GM18517 (cell line): ENCODE measurements around the gene CMTM7.

Experiments used
- ATAC-seq: cut with Tn5 transposase; IDR thresholded peaks from one replicate; pipeline ENCODE4 v1.9.1; 2021; ENCODE audit warnings: mild to moderate bottlenecking, moderate library complexity; ENCODE audit not compliant: unreplicated experiment

The CMTM7 gene

DNA sequence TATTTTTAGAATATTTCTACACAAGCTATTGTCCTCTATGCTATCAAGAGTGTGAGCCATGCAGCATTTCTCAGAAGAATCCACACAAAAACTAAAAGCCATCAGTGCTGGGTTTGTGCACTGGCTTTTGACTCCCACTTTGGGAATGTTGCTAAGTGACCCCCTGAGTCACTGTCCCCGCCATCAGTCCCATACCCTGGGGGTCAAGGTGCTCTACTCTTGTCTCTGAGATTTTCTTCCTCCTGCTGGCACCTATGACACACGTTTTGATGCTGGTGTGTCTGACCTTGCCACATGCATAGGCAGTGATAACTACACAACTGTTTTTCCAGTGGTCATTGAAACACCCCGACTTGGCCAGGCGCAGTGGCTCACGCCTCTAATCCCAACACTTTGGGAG is 19.8 kb downstream of the CMTM7 start:
- no peak for ATAC-seq

DNA sequence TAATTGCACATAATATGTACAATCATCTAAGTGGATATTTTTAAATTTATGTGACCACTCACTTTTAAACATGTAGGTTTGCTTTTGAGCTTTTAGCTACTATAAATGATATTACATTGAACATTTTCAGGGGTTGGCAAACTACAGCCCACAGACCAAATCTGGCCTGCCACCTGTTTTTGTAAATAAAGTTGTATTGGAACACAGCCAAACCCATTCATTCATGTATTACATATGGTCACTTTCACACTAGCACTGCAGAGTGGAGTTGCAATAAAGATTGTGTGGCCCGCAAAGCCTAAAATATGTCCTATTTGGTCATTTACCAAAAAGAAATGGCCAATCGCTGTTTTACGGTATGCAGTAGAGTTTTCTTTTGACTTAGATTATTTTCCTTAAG is 21.2 kb downstream of the CMTM7 start:
- no peak for ATAC-seq

DNA sequence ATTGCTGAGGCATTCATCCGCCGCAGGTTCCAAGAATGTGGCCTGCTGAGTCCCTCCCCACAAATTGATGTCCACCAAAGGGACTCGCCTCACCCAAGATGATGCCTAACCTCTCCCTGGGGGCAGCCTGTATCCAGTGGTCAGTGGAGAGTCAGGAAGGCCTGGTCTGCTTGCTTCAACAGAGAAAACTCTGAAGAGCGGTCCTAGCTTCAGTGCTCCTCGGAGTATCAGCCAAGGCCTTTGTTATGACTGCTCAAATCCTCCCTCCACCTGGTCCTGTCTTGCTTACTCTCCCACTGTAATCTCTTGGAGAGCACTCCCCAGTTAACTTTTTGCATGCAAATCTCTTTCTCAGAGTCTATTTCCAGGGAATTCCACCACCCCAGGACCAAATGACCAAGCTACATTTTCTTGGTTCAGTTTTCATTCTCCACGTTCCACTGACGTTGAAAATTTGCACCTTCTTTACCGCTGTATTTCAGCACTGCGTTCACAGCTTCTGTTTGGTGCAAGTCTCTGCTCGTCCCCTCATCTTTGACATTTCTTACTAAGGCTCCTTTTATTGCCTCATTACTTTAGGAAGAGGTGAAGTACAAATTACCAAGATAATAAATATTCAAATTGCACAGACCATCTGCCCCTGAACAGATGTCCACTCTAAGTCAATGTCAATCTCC is 22.3 kb downstream of the CMTM7 start:
- ATAC-seq = no peak

DNA sequence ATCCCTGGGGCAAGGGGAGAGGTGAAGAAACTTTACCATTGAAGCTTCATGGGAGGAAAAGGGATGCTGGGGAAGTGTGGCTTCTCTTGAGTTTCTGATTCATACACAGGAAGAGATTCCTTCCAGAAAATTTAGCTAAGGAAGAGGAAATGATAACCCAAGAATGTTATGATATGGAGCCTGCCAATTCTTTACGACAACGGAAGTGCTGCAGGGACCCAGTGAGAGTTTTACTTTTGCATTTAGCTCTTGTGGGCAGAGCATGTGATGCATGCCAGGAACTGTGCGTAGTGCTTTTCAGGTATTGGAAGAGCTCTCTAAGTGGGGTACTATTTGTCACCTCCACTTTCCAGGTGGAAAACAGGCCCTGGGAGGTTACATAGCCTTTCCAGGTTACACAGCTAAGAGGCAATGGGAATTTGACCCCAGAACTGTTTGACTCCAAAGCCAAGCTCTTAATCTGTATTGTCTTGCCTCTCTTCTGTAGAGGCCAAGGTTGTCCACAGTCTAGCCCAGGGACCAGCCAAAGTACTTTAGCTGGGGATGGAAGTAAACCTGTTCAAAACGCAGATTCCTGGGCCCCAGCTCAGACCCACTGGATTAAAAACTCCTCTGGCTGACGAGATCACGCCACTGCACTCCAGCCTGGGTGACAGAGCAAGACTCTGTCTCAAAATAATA is 23.0 kb downstream of the CMTM7 start:
- peak; percentile 74 for ATAC-seq

DNA sequence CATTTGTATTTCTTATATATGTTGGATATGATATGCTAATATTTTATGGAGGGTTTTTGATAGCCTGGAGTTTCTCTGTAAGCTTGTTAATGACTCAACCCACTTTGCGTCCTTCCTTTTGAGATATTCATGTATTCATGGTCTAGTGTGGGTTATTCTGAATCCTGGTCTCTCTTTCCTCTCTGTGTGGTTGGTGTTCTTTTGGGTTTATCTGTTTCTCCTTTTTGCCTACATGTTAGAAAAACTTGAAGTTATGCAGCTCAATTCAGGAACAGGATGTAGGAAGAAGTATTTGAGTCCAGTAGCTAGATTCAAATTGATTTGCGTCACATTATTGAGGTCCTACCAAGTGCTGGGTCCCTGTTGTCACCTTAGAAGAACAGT is 28.1 kb downstream of the CMTM7 start:
- ATAC-seq = no peak

DNA sequence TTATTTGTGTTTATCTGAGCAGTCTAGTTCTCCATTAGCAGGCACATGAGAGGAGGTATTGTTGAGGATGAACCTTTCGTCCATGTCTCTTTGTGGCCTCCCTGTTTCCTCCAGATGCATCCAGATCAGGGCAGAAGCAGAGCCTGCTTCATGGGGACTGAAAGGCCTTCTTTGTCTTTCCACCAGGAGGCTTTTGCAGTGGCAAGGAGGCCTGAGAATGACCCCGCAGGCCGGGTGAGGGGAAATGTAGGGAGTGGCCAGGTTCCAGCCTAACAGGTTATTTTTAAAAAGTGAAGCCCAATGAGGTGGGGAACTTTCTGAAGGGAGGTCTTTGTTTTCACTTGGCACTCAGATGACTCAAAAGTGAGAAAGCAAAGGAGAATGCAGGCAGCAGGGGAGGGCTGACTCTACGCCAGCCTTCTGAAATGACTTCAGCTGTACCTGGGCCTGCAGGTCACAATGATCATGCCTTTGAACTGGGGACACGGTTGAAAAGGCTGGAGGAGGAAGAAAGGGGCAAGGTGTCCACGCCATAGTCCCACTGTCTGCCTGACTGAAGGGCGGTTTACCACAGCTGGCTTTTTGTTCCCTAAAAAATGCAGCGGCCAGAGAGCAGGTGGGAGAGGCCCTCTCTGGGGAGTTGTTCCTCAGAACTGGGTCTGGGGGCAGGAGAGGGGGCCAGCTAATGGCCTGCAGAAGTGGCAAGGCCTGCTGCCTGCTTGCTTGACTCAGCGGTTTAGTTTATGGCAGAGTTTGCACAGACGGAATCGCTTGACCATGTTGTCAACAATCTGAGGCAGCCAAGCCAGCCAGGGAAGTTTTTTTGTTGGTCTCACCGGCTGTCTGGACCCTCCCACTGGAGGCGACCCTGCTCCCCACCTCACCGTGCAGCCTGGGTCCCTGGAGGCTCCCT is 28.7 kb downstream of the CMTM7 start:
- ATAC-seq = peak; percentile 64

DNA sequence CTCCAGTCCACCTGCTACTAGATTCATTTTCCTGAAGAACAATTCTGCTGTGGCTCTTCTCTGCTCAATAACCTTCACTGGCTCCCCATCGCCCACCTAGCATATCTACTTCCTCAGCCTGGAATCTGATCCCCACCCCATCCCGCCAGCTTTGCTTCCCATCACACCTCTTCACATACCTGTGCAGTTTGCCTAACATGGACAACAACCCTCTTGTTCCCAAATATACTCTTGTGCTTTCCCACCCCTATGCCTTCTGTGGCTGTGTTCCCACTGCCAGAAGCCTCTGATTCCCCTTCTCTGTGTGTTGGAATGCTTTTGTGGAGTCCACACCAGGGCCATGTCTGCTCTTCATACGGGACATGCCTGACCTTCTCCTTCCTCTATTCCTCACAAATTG is 29.5 kb downstream of the CMTM7 start:
- no peak for ATAC-seq

DNA sequence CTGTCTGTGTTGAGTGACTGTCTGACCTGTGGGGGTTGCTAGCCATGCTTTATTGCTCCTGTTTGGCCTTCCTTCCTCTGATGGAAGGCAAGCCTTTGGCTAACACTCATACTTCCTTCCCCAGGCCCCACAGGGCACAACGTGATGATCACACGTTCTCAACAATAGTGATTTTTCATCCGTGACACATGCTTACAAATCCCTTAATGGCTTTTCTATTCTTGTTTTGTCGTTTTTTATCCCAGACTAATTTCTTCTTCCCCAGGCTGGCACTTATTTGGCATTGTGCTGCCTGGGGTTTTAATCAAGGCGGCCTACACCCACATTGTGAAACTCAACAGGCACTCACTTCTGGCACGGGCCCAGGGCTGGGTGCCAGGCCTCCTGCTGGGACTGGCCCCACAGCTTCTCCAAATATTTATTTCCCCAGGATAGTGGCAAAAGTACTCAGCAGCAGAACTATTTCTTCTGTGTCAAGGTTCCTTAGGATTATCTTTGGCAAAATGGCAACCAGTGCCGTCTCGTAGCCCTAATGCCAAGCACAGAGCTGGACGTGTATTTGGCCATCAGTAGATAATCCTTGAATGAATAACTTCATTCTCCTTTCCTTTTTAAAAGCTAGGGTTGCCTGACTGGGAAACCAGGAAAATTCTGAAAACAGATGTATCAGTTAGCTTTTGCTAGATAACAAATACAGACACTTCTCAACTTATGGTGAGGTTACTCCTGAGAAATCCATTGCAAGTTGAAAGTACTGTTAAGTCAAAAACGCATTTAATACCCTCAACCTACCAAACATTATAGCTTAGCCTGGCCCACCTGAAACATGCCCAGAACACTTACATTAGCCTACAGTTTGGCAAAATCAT is 30.6 kb downstream of the CMTM7 start:
- no peak for ATAC-seq

DNA sequence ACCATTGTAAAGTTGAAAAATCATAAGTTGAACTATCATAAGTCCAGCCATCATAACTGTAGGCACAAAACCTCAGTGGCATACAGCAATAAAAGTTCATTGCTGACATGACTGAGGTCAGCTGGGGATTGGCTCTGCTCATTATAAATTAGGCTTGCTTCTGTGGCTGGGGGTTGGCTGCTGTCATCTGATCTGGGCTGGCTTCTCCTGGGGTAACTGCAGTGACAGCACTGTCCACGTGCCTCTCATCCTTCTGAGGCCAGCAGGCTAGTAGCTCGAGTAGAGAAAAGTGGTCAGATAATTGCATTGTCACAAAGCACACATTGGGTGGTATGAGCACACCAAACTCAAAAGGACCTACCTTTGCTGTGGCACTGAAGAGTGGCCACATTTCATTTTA is 31.3 kb downstream of the CMTM7 start:
- no peak for ATAC-seq

DNA sequence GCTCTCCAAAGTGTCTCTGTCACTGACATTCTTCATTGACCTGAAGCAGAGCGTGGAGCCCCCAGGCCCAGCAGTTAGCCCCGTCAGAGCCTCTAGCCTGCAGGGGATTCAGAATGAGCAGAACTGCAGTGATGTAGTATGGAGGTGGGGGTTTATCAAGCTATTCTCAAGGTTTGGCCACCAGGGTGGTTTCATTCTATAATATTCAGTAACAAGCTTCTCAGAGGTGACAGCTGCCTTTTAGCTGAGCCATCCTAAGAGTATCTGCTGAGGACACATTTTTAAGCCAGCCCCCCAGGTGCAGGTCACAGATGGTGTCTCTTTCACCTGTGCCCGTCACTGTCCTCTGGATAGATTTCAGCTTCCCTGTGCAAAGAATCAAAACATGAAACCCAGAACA is 31.9 kb downstream of the CMTM7 start:
- peak; percentile 63 for ATAC-seq

DNA sequence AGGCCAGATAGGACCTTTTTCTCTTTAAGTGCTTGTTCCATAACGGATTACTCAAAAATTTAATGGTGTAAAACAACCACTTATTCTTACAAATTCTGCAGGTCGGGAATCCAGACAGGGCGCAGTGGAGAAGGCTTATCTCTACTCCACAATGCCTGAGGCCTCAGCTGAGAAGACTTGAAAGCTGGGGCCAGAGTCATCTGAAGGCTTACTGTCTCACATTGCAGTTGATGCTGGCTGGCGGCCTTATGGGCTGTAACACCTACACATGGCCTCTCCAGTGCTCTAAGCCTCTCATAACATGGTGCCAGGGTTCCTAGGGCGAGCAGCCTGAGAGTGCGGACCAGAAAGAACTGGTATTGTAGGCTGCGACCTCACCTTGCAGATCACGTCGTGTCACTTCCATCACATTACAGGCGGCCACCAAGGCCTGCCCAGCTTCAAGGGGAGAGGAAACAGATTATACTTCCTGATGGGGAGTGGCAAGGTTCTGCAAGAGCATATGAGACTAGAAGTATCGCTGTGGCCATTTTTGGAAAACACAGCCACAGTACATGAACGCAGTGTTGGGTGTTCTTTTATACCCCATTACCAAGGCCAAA is 32.4 kb downstream of the CMTM7 start:
- ATAC-seq = no peak

DNA sequence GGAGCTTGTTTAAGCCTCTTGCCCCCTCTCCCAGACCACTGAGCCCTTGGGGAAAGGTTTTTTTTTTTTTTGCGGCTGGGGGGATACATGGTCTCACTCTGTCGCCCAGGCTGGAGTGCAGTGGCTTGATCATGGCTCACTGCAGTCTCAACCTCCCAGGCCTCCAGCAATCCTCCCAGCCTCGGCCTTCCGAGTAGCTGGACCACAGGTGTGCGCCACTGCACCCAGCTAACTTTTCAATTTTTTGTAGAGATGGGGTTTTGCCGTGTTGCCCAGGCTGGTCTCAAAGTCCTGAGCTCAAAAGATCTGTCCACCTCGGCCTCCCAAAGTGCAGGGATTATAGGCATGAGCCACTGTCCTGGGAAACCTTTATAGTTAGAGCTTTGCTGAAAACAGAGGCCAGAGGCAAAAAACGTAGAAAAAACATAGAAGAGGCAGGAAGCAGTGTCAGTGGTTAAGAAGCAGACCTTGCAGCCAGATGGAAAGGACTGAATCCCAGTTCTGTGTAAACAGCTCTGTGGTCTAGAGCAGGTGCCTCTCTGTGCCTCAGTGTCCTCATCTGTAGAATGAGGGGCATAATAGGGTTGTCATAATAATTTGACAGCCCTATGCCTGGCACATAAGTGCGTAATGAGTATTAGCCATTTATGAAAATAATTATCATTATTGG is 33.1 kb downstream of the CMTM7 start:
- no peak for ATAC-seq

DNA sequence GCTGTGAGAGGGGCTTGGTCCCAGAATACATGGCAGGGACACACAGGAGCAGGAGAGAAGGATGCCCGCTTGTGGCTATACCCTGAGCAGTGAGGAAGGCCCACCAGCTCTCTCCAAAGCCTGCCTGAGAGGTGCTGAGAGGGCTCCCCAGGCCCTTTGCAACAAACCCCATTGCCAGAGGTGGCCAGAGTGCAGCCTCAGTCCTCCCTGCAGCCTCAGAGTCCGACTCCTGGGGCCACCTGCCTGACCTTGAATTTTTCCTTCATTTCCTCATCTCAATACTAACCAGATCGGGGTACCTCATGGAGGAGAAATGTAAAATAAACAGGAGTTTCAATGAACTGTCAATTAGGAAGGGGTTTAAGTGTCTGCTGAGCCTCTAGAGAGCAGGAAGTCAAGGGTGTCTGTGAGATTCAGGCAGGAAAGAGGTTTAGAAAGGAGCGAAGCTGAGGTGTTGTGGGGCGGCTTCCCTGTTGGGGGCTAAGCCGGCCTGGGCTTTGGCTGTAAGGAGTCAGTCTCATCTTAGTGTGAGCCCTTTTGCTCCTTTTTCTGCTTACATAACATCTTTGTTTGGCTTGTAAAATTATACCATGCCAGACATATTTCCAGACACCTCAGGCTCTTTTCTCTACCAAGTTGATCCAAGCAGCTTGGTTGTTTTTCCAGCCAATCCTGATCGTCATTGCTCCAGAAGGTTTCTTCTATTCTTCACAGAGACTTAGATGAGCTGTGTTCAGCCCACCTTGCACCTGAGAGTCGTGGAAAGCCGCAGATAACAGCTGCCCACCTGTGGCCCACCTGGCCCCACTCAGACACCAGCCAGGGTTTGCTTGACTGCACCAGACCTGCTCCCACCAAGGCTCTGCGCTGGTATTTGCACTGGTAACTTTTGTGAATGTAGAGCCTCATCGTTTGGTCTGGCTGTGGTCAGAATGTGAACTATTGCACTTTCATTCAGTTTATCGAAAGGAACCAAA is 36.7 kb downstream of the CMTM7 start:
- ATAC-seq = peak; percentile 76

DNA sequence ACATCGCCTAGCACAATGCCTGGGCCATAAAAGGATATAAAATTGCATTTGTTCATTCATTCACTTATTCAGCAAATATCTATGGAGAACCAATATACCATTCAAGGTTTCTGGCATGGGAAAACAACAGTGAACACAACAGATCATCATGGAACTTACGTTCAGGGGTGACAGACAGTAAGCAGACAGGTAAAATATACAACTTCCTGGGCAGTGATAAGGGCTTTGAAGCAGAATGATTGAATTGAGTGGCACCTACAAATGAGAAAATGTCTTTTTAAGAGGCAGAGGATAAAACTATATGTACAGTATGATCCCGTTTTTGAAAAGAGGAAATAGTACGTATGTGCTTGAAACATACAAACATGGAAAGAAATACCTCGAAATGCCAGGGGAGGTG is 39.2 kb downstream of the CMTM7 start:
- no peak for ATAC-seq

DNA sequence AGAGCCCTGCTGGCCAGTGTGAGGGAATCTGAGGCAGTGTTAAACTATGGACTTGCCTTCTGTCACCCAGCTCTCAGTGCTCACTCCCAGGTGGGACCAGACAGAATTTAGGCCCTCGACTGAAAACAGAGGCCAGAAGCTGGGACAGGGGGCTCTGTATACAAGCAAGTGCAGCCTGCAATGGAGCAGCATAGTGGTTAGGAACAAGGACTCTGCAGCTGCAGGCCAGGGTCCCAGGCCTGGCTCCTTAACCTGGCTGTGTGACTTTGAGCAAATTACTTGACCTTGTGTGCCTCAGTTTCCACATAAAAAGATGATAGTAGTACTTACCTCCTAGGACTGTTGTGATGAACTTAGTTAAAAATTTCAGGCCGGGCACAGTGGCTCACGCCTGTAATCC is 39.8 kb downstream of the CMTM7 start:
- ATAC-seq = no peak

DNA sequence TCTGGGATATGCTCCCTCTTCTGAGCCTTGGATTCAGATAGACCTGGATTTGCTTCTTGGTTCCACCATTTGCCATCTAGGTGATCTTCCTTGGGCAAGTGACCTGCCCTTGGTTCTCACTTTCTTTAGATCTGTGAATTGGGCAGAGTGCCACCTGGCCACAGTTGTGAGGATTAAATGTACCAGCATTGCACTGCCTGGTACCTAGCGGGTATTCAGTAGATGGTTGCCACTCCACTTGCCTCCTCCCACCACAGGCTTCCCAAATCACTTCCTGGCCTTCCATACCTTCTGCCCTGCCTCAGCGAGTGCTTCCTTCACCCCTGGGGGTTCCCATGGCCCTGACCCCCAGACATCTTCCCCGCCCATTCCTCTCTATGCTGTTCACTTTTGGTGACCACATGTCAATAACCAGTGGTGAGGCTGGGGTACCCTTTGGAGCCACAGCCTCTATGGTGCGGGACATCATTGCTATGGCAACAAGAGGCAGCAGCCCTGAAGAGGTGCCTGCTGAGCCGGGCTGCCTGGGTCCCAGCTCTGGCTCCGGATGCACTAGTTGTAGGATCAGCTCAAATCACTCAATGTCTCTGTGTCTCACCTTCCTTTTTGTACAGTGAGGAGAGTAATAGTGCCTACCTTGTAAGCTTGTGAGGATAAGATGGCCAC is 40.5 kb downstream of the CMTM7 start:
- no peak for ATAC-seq

DNA sequence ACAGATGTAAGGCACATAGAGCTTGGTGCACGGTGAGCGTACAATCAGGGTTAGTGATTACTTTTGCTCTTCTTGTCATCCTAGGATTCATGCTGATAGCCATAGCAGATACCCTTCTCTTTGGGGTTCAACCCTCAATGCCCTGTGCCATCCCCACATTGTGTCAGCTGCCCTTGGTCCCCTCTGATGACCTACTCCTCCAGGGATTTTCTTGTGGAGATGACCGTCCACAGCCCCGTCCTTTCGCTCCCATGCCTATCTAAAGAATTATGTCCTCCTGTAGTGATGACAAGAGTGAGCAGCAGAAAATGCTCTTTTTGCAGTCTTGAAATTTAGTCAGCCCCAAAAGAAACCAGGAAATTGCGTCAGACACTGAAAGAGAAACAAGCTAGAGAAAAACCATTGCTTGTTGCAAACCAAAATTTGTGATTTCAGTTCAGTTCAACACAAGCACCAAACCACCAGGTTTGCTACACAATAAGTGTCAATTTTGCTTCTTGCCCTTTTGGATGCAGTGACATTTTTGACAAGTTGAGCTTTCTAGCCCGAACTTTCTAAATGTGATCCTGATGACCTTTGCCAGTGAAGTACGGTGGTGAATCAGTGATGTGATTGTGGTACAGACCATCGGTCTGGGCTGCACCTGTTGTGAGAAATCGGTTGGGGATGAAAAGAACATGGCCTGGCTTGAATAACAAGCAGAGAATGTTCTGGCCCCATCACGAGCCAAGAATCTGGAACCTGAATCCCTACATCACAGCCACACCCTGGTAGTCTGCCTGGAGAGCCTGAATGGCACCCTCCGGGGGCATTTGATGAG is 41.3 kb downstream of the CMTM7 start:
- ATAC-seq = peak; percentile 43
